Pancreas (tissue), 10 donors: ENCODE measurements around the gene ACOX2. TPM values are rescaled to one million over a fixed set of nuclear protein-coding genes. Genes with fewer than 3 reads are reported as not detected.

ENCODE experiments used
- ATAC-seq, 4 donors: fragments of 200-7000 bp; cut with Tn5 transposase; one replicate each; pipeline versions ENCODE4 v1.8.0 to v1.9.1; 2020; ENCODE audit warnings: mild to moderate bottlenecking in 4 of 4, moderate library complexity in 4 of 4
- DNase-seq, 6 donors: peaks; one replicate each; pipeline ENCODE4 v3.0.0-alpha.2; 2020
- FAIRE-seq: peaks from 2 replicates; lab custom pipeline; 2012; peaks lifted over from hg19 to GRCh38; lab: Jason Lieb, UNC
- H3K27ac ChIP-seq, 4 donors: fragments of 200-600 bp; sonication (generic); 1 replicate in 3 of 4; 2 replicates in 1 of 4; pipeline versions ENCODE4 v1.5.0 to v1.8.0; 2020
- H3K27me3 ChIP-seq, 4 donors: fragments of 200-600 bp; one replicate each; pipeline ENCODE4 v1.8.0; 2021
- H3K36me3 ChIP-seq, 3 donors: fragments of 200-600 bp; sonication (generic) in 1 of 3; one replicate each; pipeline versions ENCODE4 v1.5.0 to v1.8.0; 2020 to 2021
- H3K4me1 ChIP-seq, 3 donors: fragments of 200-600 bp; one replicate each; pipeline ENCODE4 v1.8.0; 2021
- H3K4me3 ChIP-seq, 4 donors: fragments of 200-600 bp; sonication (generic) in 2 of 4; one replicate each; pipeline versions ENCODE4 v1.5.0 to v1.8.0; 2020 to 2021
- H3K9me3 ChIP-seq, 4 donors: fragments of 200-600 bp; one replicate each; pipeline ENCODE4 v1.8.0; 2021
- WGBS, 2 donors: extraction: QIAGEN DNeasy Blood & Tissue Kit; methylation state at CpG; one replicate each; pipeline ENCODE4 v1.1.7; 2013; 5-methylcytosine and 5-hydroxymethylcytosine counted together
- intact Hi-C, 3 donors: fragments of 100-400 bp; cut with DNase I; formaldehyde crosslinking; loops; one replicate each; pipeline versions ENCODE4 v1.11.1 to v1.14.2; 2022
- polyA plus RNA-seq, 2 donors: library from polyadenylated mRNA; stranded (reverse); fragments of 200-250 nt; gene quantifications; one replicate each; pipeline ENCODE4 v1.2.3, GENCODE V29; 2013
- total RNA-seq, 6 donors: library from RNA; stranded (reverse); fragmentation: NEBNext Ultra II Directional in 4 of 6; extraction: Animal tissue kit (Norgen Biotek cat#: 25700) in 4 of 6; gene quantifications; one replicate each; pipeline versions ENCODE4 v1.2.1 to v1.2.4, GENCODE V29; 2021 to 2023
- TF ChIP-seq, protein P1 (sequence below), 4 donors: fragments of 200-600 bp; sonication (generic) in 3 of 4; IDR thresholded peaks; one replicate each; pipeline versions ENCODE4 v1.5.0 to v1.8.0; 2021; ENCODE audit warnings: antibody characterized with exemption in 4 of 4
- donor health status: healthy with polysubstance abuse.
- donor health status: DM: no; HTN: no; CAD: no; lungs with moderate emphysema.
- donor health status: DM: no; HTN: no; CAD: no.
- donor health status: control.
- donor health status: control.
- donor health status: Bipolar disorder and iron deficiency.
- donor health status: DM: yes; HTN: yes; CAD: no.
- donor health status: DM: no; HTN: no; CAD: no.
- donor health status: DM: no; HTN: no; CAD: no.
- donor health status: DM: yes; HTN: yes; CAD: no.

Gene ACOX2
- total and polyA plus RNA-seq, 8 donors: 1.3 to 13.3 (median 8.3) TPM

DNA sequence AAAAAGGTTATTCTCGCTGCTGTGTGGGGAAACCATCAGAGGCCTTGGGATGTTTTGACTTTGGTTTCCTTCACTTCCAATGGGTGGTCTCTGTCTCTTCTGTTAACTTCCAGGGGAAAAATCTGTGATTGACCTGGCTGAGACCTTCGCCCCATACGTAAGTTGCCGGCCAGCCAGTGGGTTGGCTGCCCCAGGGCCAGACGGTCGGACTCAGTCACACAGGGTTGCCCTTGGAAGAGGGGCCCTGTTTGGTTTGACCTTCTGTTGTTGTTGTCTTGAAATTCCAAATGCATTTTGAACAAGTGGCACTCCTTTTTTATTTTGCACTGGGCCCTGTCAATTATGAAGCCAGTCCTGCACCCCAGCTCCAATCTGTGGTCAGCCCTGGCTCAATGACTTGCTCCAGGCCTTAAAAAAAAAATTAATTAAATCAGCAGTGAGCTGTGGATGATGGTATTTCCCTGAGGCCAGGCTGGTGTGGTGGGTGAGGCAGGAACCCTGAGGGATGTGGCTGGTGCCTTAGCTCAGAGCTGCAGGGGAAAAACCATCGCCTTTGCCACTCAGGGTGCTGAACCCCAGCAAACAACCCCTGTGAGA is 35.7 kb upstream of the ACOX2 start:
- H3K4me1 ChIP-seq: peaks cover 0 to 3% (median 0%) of the 10 kb centered on the region in 3 donors
- ATAC-seq (no peak), DNase-seq (no peak), FAIRE-seq (no peak)
- no peaks in the 10 kb centered on the region for H3K27me3 ChIP-seq
- no peaks in the 10 kb centered on the region for H3K36me3 ChIP-seq
- no peak overlapping the region for H3K4me3 ChIP-seq
- no peak overlapping the region for H3K27ac ChIP-seq
- no peaks in the 10 kb centered on the region for H3K9me3 ChIP-seq
- WGBS, 2 donors: 96 to 97% methylated on average over 7 of the region's 7 CpGs
- intact Hi-C loops: no loop called here
- TF ChIP-seq, protein P1, sequence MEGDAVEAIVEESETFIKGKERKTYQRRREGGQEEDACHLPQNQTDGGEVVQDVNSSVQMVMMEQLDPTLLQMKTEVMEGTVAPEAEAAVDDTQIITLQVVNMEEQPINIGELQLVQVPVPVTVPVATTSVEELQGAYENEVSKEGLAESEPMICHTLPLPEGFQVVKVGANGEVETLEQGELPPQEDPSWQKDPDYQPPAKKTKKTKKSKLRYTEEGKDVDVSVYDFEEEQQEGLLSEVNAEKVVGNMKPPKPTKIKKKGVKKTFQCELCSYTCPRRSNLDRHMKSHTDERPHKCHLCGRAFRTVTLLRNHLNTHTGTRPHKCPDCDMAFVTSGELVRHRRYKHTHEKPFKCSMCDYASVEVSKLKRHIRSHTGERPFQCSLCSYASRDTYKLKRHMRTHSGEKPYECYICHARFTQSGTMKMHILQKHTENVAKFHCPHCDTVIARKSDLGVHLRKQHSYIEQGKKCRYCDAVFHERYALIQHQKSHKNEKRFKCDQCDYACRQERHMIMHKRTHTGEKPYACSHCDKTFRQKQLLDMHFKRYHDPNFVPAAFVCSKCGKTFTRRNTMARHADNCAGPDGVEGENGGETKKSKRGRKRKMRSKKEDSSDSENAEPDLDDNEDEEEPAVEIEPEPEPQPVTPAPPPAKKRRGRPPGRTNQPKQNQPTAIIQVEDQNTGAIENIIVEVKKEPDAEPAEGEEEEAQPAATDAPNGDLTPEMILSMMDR (IDR thresholded peaks at IDR 0.05): no peak

DNA sequence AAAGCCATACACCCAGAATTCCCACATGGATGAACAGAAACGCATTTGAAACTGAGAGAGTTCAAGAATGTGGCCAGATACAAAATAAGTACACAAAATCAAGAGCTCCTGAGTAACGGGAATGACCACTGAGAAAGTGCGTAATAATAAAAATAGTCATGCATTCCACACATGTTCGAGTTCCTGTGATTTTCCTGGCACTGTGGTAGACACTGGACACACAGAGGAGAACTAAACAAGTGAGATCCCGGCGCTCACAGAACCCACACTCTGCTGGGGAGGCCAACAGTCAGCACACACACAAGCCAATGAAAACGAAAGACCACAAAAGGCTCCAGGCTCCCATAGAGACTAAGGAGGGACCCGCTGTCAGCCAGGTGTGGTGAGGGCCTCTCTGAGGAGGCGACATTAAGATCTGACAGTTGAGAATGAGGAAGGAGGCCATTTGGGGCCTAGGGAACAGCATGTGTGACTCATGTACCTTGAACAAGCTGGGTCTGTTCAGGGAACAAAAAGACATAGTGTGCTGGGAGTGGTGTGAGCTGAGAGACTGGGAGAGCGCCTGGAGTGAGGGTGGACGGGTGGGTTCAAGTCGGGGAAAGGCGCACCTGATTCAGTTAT is 35.1 kb upstream of the ACOX2 start:
- Histone ChIP-seq H3K9me3 (no peaks in the 10 kb centered on the region), H3K4me3 (no peak overlapping the region), H3K27me3 (no peaks in the 10 kb centered on the region), H3K36me3 (no peaks in the 10 kb centered on the region), H3K27ac (no peak overlapping the region), H3K4me1 (peaks cover 0 to 3% (median 0%) of the 10 kb centered on the region in 3 donors)
- TF ChIP-seq, protein P1 (IDR thresholded peaks at IDR 0.05): no peak
- FAIRE-seq: no peak
- no peak for ATAC-seq
- WGBS, 2 donors: 88 to 94% methylated on average over 13 of the region's 13 CpGs
- intact Hi-C loops: no loop called here
- DNase-seq: no peak

DNA sequence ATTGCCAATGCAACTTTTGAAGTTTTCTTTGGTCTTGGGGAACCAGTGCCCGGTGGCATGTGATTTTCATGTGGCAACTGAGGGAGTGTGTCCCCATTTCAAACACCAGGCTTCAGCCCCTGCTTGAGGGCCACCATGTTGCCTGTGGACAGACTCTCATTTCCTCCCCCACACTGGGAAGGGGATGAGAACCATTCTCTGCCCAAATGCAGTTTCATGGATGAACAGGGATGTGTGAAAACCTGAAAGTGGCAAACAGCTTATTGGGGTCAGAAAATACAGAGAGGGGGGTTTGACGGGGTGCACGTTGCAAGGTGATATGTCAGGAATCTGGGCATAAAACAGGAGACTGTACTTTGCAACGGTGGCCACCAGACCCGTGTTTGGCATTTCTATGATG is 33.9 kb upstream of the ACOX2 start:
- peaks cover 6 to 7% (median 6%) of the 10 kb centered on the region in 3 donors for H3K4me1 ChIP-seq
- H3K4me3 ChIP-seq: no peak overlapping the region
- WGBS, 2 donors: 76 to 83% methylated on average over 5 of the region's 5 CpGs

DNA sequence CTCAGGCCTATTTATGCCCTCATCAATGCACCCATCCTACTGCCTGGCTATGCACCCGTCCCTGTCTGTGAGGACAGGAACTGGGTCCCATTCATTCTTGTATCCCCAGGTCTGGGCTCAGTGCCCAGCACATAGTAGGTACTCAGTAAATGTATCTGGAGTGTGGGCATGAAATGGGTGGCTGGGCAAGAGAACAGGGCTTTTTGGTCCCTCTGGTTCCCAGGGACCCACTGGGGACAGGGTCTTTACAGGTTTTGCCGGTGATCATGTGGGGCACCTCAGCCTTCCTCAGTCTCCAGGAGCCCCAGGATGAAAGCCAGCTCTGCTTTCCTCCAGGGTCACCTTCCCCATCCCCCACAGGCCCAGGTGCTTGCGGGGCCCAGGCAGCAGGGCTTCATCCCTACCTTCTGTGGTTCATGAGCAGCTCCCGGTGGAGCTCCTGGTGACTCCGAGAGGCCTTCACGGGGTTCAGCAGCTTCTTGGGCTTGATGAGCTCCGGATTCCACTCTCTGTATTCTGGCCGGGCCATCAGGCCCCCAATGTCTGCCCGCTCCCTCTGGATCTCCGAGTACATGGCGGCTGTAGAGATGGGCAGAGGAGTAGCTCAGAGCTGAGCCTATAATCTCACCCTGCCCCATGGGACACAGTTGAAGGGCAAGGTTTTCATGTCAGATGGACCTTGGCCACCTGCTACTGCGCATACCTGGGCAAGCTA is 32.5 kb upstream of the ACOX2 start:
- peaks cover 7 to 12% (median 10%) of the 10 kb centered on the region in 3 donors for H3K4me1 ChIP-seq
- WGBS, 2 donors: 88 to 91% methylated on average over 12 of the region's 12 CpGs
- FAIRE-seq (no peak), ATAC-seq (no peak), DNase-seq (no peak)
- H3K9me3 ChIP-seq: no peaks in the 10 kb centered on the region
- TF ChIP-seq, protein P1 (IDR thresholded peaks at IDR 0.05): no peak
- no peak overlapping the region for H3K4me3 ChIP-seq
- H3K36me3 ChIP-seq: no peaks in the 10 kb centered on the region
- intact Hi-C loops: loop anchor here in 2 of 3 donors (5.0 kb wide), 1 partner anchor 63 kb away; no protein-coding TSS in a partner anchor
- no peaks in the 10 kb centered on the region for H3K27me3 ChIP-seq
- H3K27ac ChIP-seq: no peak overlapping the region

More for the DNA sequence above, 33.9 kb upstream of the ACOX2 start:
- FAIRE-seq (no peak), ATAC-seq (no peak), DNase-seq (no peak)
- Histone ChIP-seq H3K9me3 (no peaks in the 10 kb centered on the region), H3K27me3 (no peaks in the 10 kb centered on the region), H3K36me3 (no peaks in the 10 kb centered on the region), H3K27ac (no peak overlapping the region)
- TF ChIP-seq, protein P1 (IDR thresholded peaks at IDR 0.05): no peak
- intact Hi-C loops: no loop called here
